Endothelial cell of umbilical vein (primary cell): Measurements from ENCODE around the gene AK8. TPM values are rescaled to one million over a fixed set of nuclear protein-coding genes. Genes with fewer than 3 reads are reported as not detected.

Experiments used
- BruUV-seq: library from RNA; stranded (reverse); fragments of 400-500 nt; replicated peaks from 2 replicates; lab custom pipeline; 2021; lab: Mats Ljungman, UMichigan
- CTCF ChIA-PET: fragments of 300-600, 350-600 bp; sonication (Branson Sonifier 250); formaldehyde crosslinking; loops from one replicate; lab custom pipeline; 2021; ENCODE audit warnings: antibody characterized with exemption, inconsistent platforms; lab: Charles Lee
- POLR2A ChIA-PET: fragments of 300-600, 350-600 bp; sonication (Branson Sonifier 250); formaldehyde crosslinking; loops from one replicate; lab custom pipeline; 2021; ENCODE audit warnings: antibody characterized with exemption, inconsistent platforms; lab: Charles Lee
- DNase-seq: peaks from one replicate; pipeline ENCODE4 v3.0.0-alpha.2; 2011; ENCODE audit warnings: low read depth, low spot score
- FAIRE-seq: peaks from 2 replicates; lab custom pipeline; 2011; peaks lifted over from hg19 to GRCh38; lab: Jason Lieb, UNC
- H2AFZ ChIP-seq: 2 replicates; pipeline ENCODE4 v1.6.0; 2012; ENCODE audit warnings: low read depth, low read length, control low read depth, inconsistent platforms
- H3K27ac ChIP-seq: 2 replicates; pipeline ENCODE4 v1.5.1; 2011; ENCODE audit warnings: low read depth, mild to moderate bottlenecking, control low read depth, low read length, moderate library complexity; ENCODE audit not compliant: insufficient read depth
- H3K27me3 ChIP-seq, 2 experiments: 2 replicates each; pipeline versions ENCODE4 v1.6.0 to v1.6.1; 2011; ENCODE audit warnings: low read length in 2 of 2, mixed read lengths in 1 of 2; ENCODE audit not compliant: control insufficient read depth in 2 of 2, insufficient read depth in 2 of 2
- H3K36me3 ChIP-seq, 2 experiments: 2 replicates in 1 of 2; 3 replicates in 1 of 2; pipeline ENCODE4 v1.5.1; 2011; ENCODE audit warnings: low read length in 2 of 2, mild to moderate bottlenecking in 1 of 2, moderate library complexity in 1 of 2; ENCODE audit not compliant: control insufficient read depth in 2 of 2, insufficient read depth in 2 of 2; ENCODE audit errors: extremely low read depth in 1 of 2
- H3K4me1 ChIP-seq: 3 replicates; pipeline ENCODE4 v1.5.1; 2011; ENCODE audit warnings: mild to moderate bottlenecking, low read length; ENCODE audit not compliant: control insufficient read depth, insufficient read depth; ENCODE audit errors: extremely low read depth
- H3K4me2 ChIP-seq: 2 replicates; pipeline ENCODE4 v1.6.1; 2011; ENCODE audit warnings: low read length, control low read depth, mixed read lengths; ENCODE audit not compliant: insufficient read depth
- H3K4me3 ChIP-seq, 3 experiments: fragments of 200-600 bp in 1 of 3; sonication (generic), shearing (Covaris generic) in 1 of 3; replicated peaks in 1 of 3; 2 replicates each; pipeline ENCODE4 v1.5.1; 2011 to 2016; ENCODE audit warnings: control low read depth in 3 of 3, low read length in 3 of 3, mild to moderate bottlenecking in 2 of 3, inconsistent platforms in 1 of 3, low read depth in 1 of 3, moderate library complexity in 1 of 3; ENCODE audit not compliant: insufficient read depth in 1 of 3
- H3K79me2 ChIP-seq: 2 replicates; pipeline ENCODE4 v1.6.0; 2012; ENCODE audit warnings: low read length, inconsistent platforms; ENCODE audit not compliant: control insufficient read depth, insufficient read depth
- H3K9ac ChIP-seq: replicated peaks from 2 replicates; pipeline ENCODE3; 2011; ENCODE audit warnings: low read length, control low read depth; ENCODE audit not compliant: insufficient read depth; ENCODE audit errors: extremely low read depth
- H3K9me1 ChIP-seq: replicated peaks from 3 replicates; pipeline ENCODE4 v1.6.0; 2011; ENCODE audit warnings: mild to moderate bottlenecking, low read length; ENCODE audit not compliant: control insufficient read depth, insufficient read depth; ENCODE audit errors: extremely low read depth
- H3K9me3 ChIP-seq: replicated peaks from 2 replicates; pipeline ENCODE4 v1.5.1; 2012; ENCODE audit warnings: low read length, inconsistent platforms; ENCODE audit not compliant: control insufficient read depth, insufficient read depth
- H4K20me1 ChIP-seq: replicated peaks from 2 replicates; pipeline ENCODE3; 2011; ENCODE audit warnings: mild to moderate bottlenecking, low read length; ENCODE audit not compliant: control insufficient read depth, insufficient read depth; ENCODE audit errors: extremely low read depth
- CTCF ChIP-seq, 2 donors: IDR thresholded peaks; 1 replicate in 1 of 2; 2 replicates in 1 of 2; pipeline ENCODE4 v1.5.1; 2011; ENCODE audit warnings: low read length in 2 of 2, mild to moderate bottlenecking in 2 of 2, moderate library complexity in 2 of 2, control low read depth in 1 of 2, inconsistent platforms in 1 of 2, low read depth in 1 of 2; ENCODE audit not compliant: insufficient read depth in 1 of 2; ENCODE audit errors: extremely low read depth in 1 of 2
- EZH2 ChIP-seq: IDR thresholded peaks from 2 replicates; pipeline ENCODE4 v1.6.1; 2012; ENCODE audit warnings: borderline replicate concordance, low read depth, mild to moderate bottlenecking, moderate library complexity, low read length, inconsistent platforms; ENCODE audit not compliant: severe bottlenecking
- FOS ChIP-seq: IDR thresholded peaks from 2 replicates; pipeline ENCODE4 v1.6.1; 2011; ENCODE audit warnings: mild to moderate bottlenecking, low read length, moderate library complexity, borderline replicate concordance; ENCODE audit not compliant: insufficient read depth
- GATA2 ChIP-seq: IDR thresholded peaks from 2 replicates; pipeline ENCODE4 v1.7.0; 2011; ENCODE audit warnings: low read depth, mild to moderate bottlenecking, moderate library complexity, mixed read lengths, low read length; ENCODE audit not compliant: insufficient read length, insufficient read depth
- JUN ChIP-seq: IDR thresholded peaks from 2 replicates; pipeline ENCODE4 v1.6.1; 2011; ENCODE audit warnings: borderline replicate concordance, low read depth; ENCODE audit not compliant: insufficient read length, insufficient read depth
- MAX ChIP-seq: IDR thresholded peaks from 2 replicates; pipeline ENCODE4 v1.6.1; 2011; ENCODE audit not compliant: insufficient read depth, insufficient read length
- MYC ChIP-seq: IDR thresholded peaks from one replicate; pipeline ENCODE4 v1.6.1; 2011; ENCODE audit warnings: mild to moderate bottlenecking, low read depth, low read length
- POLR2A ChIP-seq: IDR thresholded peaks from 2 replicates; pipeline ENCODE4 v1.6.1; 2012; ENCODE audit warnings: low read depth, mild to moderate bottlenecking, control low read depth, low read length
- POLR2AphosphoS5 ChIP-seq: IDR thresholded peaks from 2 replicates; pipeline ENCODE4 v1.6.1; 2012; ENCODE audit warnings: low read depth, mild to moderate bottlenecking, control low read depth, low read length, moderate library complexity; ENCODE audit not compliant: insufficient read depth
- dilution Hi-C: fragments of 300-500 bp; cut with MboI; formaldehyde crosslinking; loops from one replicate; pipeline ENCODE4 v1.15.0; 2019; ENCODE audit warnings: low sequenced_read_pairs; ENCODE audit not compliant: extremely low pct_ligation_motif_present
- intact Hi-C: fragments of 100-400 bp; cut with micrococcal nuclease; formaldehyde crosslinking; loops from one replicate; pipeline ENCODE4 v1.10.0; 2022
- polyA plus RNA-seq, 4 experiments: library from polyadenylated mRNA; depleted of rRNA in 3 of 4; stranded (reverse) in 3 of 4; unstranded in 1 of 4; fragments of >200 nt; gene quantifications; 2 replicates each; pipeline versions ENCODE4 v1.2.1 to v1.2.3, GENCODE V29; 2011 to 2012; ENCODE audit warnings: missing spikeins in 1 of 4
- total RNA-seq: library from RNA; stranded (reverse); gene quantifications from 2 replicates; pipeline ENCODE4 v1.2.3, GENCODE V29; 2021

Gene AK8
- total and polyA plus RNA-seq, 2 donors (not counting 3 experiments of a cell fraction or from before 2014, with no cell fraction given): 0.06 TPM; not detected in 1

- ChIA-PET POLR2A (no interaction called here), CTCF (no interaction called here)
- no peak for DNase-seq
- no peak overlapping the region for H3K9ac ChIP-seq
- no peaks in the 10 kb centered on the region for H3K9me3 ChIP-seq
- H2AFZ ChIP-seq: no peak overlapping the region
- H3K4me1 ChIP-seq: peaks cover 3% of the 10 kb centered on the region
- dilution Hi-C loops: no loop called here
- H3K4me3 ChIP-seq: no peak overlapping the region
- TF ChIP-seq MYC (no peak), GATA2 (no peak), EZH2 (no peak), MAX (no peak), POLR2A (no peak), JUN (no peak), POLR2AphosphoS5 (no peak), FOS (no peak), CTCF (IDR thresholded peaks at IDR 0.05; ENCODE audit: extremely low read depth in 1 of 2, insufficient read depth in 1 of 2, low read depth in 1 of 2, low read length in 2 of 2) (no peak)
- no peak overlapping the region for H3K4me2 ChIP-seq
- H4K20me1 ChIP-seq: no peaks in the 10 kb centered on the region
- no peak overlapping the region for H3K27ac ChIP-seq
- H3K9me1 ChIP-seq: no peaks in the 10 kb centered on the region
- H3K36me3 ChIP-seq: no peaks in the 10 kb centered on the region
- BruUV-seq: no TSS peak
- intact Hi-C loops: loop anchor here (10.0 kb wide), 1 partner anchor 99 kb away; the partner anchor contains the start of gene GTF3C4
- FAIRE-seq: no peak
- no peaks in the 10 kb centered on the region for H3K27me3 ChIP-seq
- H3K79me2 ChIP-seq: no peaks in the 10 kb centered on the region
Measured at GRCh38 chr9:132773764-132774339, 104.2 kb downstream of the AK8 start.
